Smooth muscle cell (in vitro differentiated cells): ENCODE data around the gene GPR37L1. TPM values are rescaled to one million over a fixed set of nuclear protein-coding genes. Genes with fewer than 3 reads are reported as not detected.

Experiments
- DNase-seq: peaks from one replicate; lab custom pipeline; 2025; ENCODE audit not compliant: unreplicated experiment; lab: John Stamatoyannopoulos, UW
- H2AFZ ChIP-seq: fragments of 200-600 bp; sonication (generic); 2 replicates; pipeline ENCODE4 v1.6.0; 2016; ENCODE audit warnings: antibody characterized with exemption, low read depth, mild to moderate bottlenecking
- H3F3A ChIP-seq: fragments of 200-600 bp; sonication (generic); 2 replicates; pipeline ENCODE4 v1.6.0; 2017; ENCODE audit warnings: antibody characterized with exemption, low read depth
- H3K27ac ChIP-seq: fragments of 200-600 bp; sonication (generic); 2 replicates; pipeline ENCODE4 v1.5.1; 2016; ENCODE audit warnings: low read depth, mild to moderate bottlenecking
- H3K27me3 ChIP-seq: fragments of 200-600 bp; sonication (generic); 2 replicates; pipeline ENCODE4 v1.6.1; 2016; ENCODE audit warnings: low read depth, mild to moderate bottlenecking
- H3K36me3 ChIP-seq: fragments of 200-600 bp; sonication (generic); 2 replicates; pipeline ENCODE4 v1.5.1; 2016; ENCODE audit warnings: low read depth
- H3K4me1 ChIP-seq: fragments of 200-600 bp; sonication (generic); 2 replicates; pipeline ENCODE4 v1.5.1; 2016; ENCODE audit warnings: low read depth
- H3K4me2 ChIP-seq: fragments of 200-600 bp; sonication (generic); 2 replicates; pipeline ENCODE4 v1.6.0; 2016; ENCODE audit warnings: mild to moderate bottlenecking
- H3K4me3 ChIP-seq: fragments of 200-600 bp; sonication (generic); 2 replicates; pipeline ENCODE4 v1.5.1; 2016; ENCODE audit warnings: mild to moderate bottlenecking
- H3K79me2 ChIP-seq: fragments of 200-600 bp; sonication (generic); 2 replicates; pipeline ENCODE4 v1.6.0; 2016; ENCODE audit warnings: low read depth, mild to moderate bottlenecking
- H3K9ac ChIP-seq: fragments of 200-600 bp; sonication (generic); 2 replicates; pipeline ENCODE4 v1.6.0; 2016; ENCODE audit warnings: low read depth
- H3K9me3 ChIP-seq: fragments of 200-600 bp; sonication (generic); replicated peaks from 2 replicates; pipeline ENCODE4 v1.5.1; 2016; ENCODE audit warnings: low read depth
- H4K20me1 ChIP-seq: fragments of 200-600 bp; sonication (generic); 2 replicates; pipeline ENCODE4 v1.6.0; 2016; ENCODE audit warnings: low read depth
- WGBS: methylation state at CpG from one replicate; pipeline ENCODE4 v1.1.7; 2016; ENCODE audit warnings: low lambda C conversion rate; 5-methylcytosine and 5-hydroxymethylcytosine counted together
- polyA plus RNA-seq: library from polyadenylated mRNA; unstranded; fragments of >200 nt; fragmentation: Nextera tagmentation; extraction: Ambion mirVana; gene quantifications from 2 replicates; pipeline ENCODE4 v1.2.1, GENCODE V29; 2016
- total RNA-seq: library from RNA; depleted of rRNA; stranded (reverse); fragments of >200 nt; gene quantifications from 2 replicates; pipeline ENCODE4 v1.2.3, GENCODE V29; 2014
- TF ChIP-seq, protein P1 (sequence below): fragments of 200-600 bp; sonication (generic); IDR thresholded peaks from 2 replicates; pipeline ENCODE4 v1.5.1; 2017; ENCODE audit warnings: borderline replicate concordance, mild to moderate bottlenecking, antibody characterized with exemption; ENCODE audit not compliant: insufficient read depth, poor library complexity, severe bottlenecking

Gene GPR37L1
- total and polyA plus RNA-seq, 2 experiments from 2014 or later = not detected

DNA sequence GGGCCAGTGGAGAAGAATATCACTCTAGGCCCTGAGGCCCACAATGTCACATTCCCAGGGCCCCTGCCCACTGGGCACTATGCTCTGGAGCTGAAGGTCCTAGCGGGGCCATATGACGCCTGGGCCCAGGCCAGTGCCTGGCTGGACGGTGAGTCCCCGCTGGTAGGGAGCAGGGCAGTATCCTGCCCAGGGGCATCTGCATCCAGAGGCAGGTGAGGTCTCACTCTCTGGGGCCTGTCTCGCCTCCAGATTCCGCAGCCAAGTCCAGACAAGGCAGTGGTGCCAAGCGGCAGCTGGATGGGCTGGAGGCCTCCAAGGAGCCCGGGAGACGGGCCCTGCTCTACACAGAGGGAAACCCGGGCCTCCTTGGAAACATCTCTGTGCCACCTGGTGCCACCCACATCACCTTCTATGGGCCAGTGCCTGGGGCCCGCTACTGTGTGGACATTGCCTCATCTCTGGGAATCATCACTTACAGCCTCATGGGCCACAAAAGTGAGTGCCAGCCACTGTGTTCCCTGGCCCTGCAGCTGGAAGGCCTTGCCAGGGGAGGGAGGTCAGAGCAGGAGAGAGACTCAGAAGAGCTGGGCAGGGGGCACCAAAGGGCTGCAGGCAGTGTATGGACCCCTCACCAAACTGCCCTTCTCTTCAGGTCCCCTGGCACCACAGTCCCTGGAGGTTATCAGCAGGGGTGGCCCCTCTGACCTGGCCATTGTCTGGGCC lies 48.7 kb downstream of the GPR37L1 start:
- Histone ChIP-seq H3K79me2 (no peaks in the 10 kb centered on the region), H3K9ac (no peak overlapping the region), H3K4me3 (no peak overlapping the region), H3K4me1 (no peaks in the 10 kb centered on the region), H3K27ac (no peak overlapping the region), H3K9me3 (no peaks in the 10 kb centered on the region), H3F3A (no peaks in the 10 kb centered on the region), H4K20me1 (no peaks in the 10 kb centered on the region), H2AFZ (no peak overlapping the region), H3K4me2 (no peak overlapping the region), H3K36me3 (no peaks in the 10 kb centered on the region), H3K27me3 (no peaks in the 10 kb centered on the region)
- no peak for DNase-seq
- TF ChIP-seq, protein P1, sequence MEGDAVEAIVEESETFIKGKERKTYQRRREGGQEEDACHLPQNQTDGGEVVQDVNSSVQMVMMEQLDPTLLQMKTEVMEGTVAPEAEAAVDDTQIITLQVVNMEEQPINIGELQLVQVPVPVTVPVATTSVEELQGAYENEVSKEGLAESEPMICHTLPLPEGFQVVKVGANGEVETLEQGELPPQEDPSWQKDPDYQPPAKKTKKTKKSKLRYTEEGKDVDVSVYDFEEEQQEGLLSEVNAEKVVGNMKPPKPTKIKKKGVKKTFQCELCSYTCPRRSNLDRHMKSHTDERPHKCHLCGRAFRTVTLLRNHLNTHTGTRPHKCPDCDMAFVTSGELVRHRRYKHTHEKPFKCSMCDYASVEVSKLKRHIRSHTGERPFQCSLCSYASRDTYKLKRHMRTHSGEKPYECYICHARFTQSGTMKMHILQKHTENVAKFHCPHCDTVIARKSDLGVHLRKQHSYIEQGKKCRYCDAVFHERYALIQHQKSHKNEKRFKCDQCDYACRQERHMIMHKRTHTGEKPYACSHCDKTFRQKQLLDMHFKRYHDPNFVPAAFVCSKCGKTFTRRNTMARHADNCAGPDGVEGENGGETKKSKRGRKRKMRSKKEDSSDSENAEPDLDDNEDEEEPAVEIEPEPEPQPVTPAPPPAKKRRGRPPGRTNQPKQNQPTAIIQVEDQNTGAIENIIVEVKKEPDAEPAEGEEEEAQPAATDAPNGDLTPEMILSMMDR = no peak
- 98% methylated on average over 11 of the region's 11 CpGs for WGBS

DNA sequence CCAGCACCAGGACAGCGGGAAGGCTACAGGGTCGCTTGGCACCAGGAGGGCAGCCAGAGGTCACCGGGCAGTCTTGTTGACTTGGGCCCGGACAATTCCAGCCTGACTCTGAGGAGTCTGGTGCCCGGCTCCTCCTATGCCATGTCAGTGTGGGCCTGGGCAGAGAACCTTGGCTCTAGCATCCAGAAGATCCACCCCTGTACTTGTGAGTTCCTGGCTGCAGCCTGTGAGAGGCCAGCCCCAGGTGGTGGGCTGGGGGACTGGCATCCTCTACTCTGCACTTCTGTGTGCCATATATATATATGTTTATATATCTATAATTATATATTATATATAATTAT lies 49.3 kb downstream of the GPR37L1 start:
- H3K9me3 ChIP-seq = no peaks in the 10 kb centered on the region
- H4K20me1 ChIP-seq = no peaks in the 10 kb centered on the region
- H3K9ac ChIP-seq = no peak overlapping the region
- no peaks in the 10 kb centered on the region for H3K36me3 ChIP-seq
- no peak for DNase-seq
- 96% methylated on average over 5 of the region's 5 CpGs for WGBS
- H3K27ac ChIP-seq = no peak overlapping the region
- H3K27me3 ChIP-seq = no peaks in the 10 kb centered on the region
- H3K4me1 ChIP-seq = no peaks in the 10 kb centered on the region
- H3K79me2 ChIP-seq = no peaks in the 10 kb centered on the region
- H3K4me3 ChIP-seq = no peak overlapping the region
- H3F3A ChIP-seq = no peaks in the 10 kb centered on the region
- TF ChIP-seq, protein P1 = no peak
- no peak overlapping the region for H2AFZ ChIP-seq
- H3K4me2 ChIP-seq = no peak overlapping the region

DNA sequence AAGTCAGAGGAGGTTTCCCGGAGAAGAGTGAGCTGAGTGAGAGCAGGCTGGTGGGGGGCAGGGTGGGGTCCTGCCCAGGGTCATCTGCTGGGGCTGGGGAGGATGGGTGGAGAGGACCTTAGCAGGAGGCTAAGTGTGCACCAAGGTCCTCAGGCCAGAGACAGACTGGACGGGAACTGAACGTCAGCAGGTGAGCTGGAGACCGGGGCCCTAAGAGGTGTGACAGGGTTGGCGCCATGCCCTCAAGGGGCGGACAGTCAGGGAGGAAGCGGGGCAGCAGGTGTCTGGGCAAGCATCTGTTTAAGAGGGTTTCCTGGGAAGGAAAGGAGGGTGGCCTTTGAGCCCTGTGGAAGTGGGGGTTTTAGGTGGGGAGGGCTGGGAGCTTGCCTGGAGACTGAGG lies 51.3 kb downstream of the GPR37L1 start:
- TF ChIP-seq, protein P1 = no peak
- 82% methylated on average over 7 of the region's 7 CpGs for WGBS

More for the DNA sequence above, 51.3 kb downstream of the GPR37L1 start:
- Histone ChIP-seq H3K4me1 (no peaks in the 10 kb centered on the region), H3F3A (no peaks in the 10 kb centered on the region), H3K4me2 (no peak overlapping the region), H3K27ac (no peak overlapping the region), H3K9me3 (no peaks in the 10 kb centered on the region), H3K36me3 (no peaks in the 10 kb centered on the region), H4K20me1 (no peaks in the 10 kb centered on the region), H3K4me3 (no peak overlapping the region), H3K79me2 (no peaks in the 10 kb centered on the region), H3K9ac (no peak overlapping the region), H3K27me3 (no peaks in the 10 kb centered on the region), H2AFZ (no peak overlapping the region)
- DNase-seq = no peak
